Measurements from ENCODE around the gene ELP1. TPM values are rescaled to one million over a fixed set of nuclear protein-coding genes. Genes with fewer than 3 reads are reported as not detected.

Gene ELP1
- total and polyA plus RNA-seq, 12 donors = 11.7 to 31.7 (median 23.7) TPM

- H3K4me1 ChIP-seq = peaks cover 0 to 7% (median 0%) of the 10 kb centered on the region in 9 donors
- TF ChIP-seq, protein P1, sequence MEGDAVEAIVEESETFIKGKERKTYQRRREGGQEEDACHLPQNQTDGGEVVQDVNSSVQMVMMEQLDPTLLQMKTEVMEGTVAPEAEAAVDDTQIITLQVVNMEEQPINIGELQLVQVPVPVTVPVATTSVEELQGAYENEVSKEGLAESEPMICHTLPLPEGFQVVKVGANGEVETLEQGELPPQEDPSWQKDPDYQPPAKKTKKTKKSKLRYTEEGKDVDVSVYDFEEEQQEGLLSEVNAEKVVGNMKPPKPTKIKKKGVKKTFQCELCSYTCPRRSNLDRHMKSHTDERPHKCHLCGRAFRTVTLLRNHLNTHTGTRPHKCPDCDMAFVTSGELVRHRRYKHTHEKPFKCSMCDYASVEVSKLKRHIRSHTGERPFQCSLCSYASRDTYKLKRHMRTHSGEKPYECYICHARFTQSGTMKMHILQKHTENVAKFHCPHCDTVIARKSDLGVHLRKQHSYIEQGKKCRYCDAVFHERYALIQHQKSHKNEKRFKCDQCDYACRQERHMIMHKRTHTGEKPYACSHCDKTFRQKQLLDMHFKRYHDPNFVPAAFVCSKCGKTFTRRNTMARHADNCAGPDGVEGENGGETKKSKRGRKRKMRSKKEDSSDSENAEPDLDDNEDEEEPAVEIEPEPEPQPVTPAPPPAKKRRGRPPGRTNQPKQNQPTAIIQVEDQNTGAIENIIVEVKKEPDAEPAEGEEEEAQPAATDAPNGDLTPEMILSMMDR (IDR thresholded peaks at IDR 0.05) = no peak
- H3K27ac ChIP-seq = no peak overlapping the region
- WGBS, 2 donors = 91 to 93% methylated on average over 2 of the region's 2 CpGs
- no peaks in the 10 kb centered on the region for H3K27me3 ChIP-seq
- DNase-seq = no peak
- ATAC-seq = no peak
- intact Hi-C loops (cut with DNase I) = no loop called here
- H3K36me3 ChIP-seq = no peaks in the 10 kb centered on the region
- no peak overlapping the region for H3K4me3 ChIP-seq
- no peaks in the 10 kb centered on the region for H3K9me3 ChIP-seq
Measured at GRCh38 chr9:108845947-108846346, 88.0 kb downstream of the ELP1 start.

- intact Hi-C loops (cut with DNase I) = no loop called here
- Histone ChIP-seq H3K4me1 (peaks cover 0 to 7% (median 0%) of the 10 kb centered on the region in 9 donors), H3K27ac (no peak overlapping the region), H3K36me3 (no peaks in the 10 kb centered on the region), H3K4me3 (no peak overlapping the region), H3K27me3 (no peaks in the 10 kb centered on the region), H3K9me3 (no peaks in the 10 kb centered on the region)
- TF ChIP-seq, protein P1 (IDR thresholded peaks at IDR 0.05) = no peak
- ATAC-seq = no peak
- no peak for DNase-seq
- 83 to 89% methylated on average over 5 of the region's 5 CpGs for WGBS, 2 donors
Measured at GRCh38 chr9:108845507-108845906, 88.4 kb downstream of the ELP1 start.

GRCh38 chr9:108844856-108845255, 89.1 kb downstream of the ELP1 start:
- intact Hi-C loops (cut with DNase I) = no loop called here
- no peaks in the 10 kb centered on the region for H3K9me3 ChIP-seq
- H3K27ac ChIP-seq = no peak overlapping the region
- DNase-seq (no peak), ATAC-seq (no peak)
- no peaks in the 10 kb centered on the region for H3K27me3 ChIP-seq
- TF ChIP-seq, protein P1 (IDR thresholded peaks at IDR 0.05) = no peak
- peaks cover 0 to 7% (median 0%) of the 10 kb centered on the region in 9 donors for H3K4me1 ChIP-seq
- H3K4me3 ChIP-seq = no peak overlapping the region
- 97% methylated on average over 2 of the region's 2 CpGs for WGBS, 2 donors
- no peaks in the 10 kb centered on the region for H3K36me3 ChIP-seq

- no peaks in the 10 kb centered on the region for H3K27me3 ChIP-seq
- TF ChIP-seq, protein P1 (IDR thresholded peaks at IDR 0.05) = no peak
- intact Hi-C loops (cut with DNase I) = no loop called here
- ATAC-seq = peak in 1 of 8 donors; percentile 51
- H3K4me1 ChIP-seq = peaks cover 0 to 7% (median 0%) of the 10 kb centered on the region in 9 donors
- H3K4me3 ChIP-seq = no peak overlapping the region
- no peaks in the 10 kb centered on the region for H3K36me3 ChIP-seq
- DNase-seq = no peak
- no peak overlapping the region for H3K27ac ChIP-seq
- H3K9me3 ChIP-seq = peaks cover 0 to 4% (median 0%) of the 10 kb centered on the region in 11 donors
- 55% methylated on average over 2 of the region's 2 CpGs for WGBS, 2 donors
Measured at GRCh38 chr9:108844391-108844790, 89.5 kb downstream of the ELP1 start.
